Body of pancreas (tissue), 4 donors: ENCODE results near the gene GP9. TPM values are rescaled to one million over a fixed set of nuclear protein-coding genes. Genes with fewer than 3 reads are reported as not detected.
"Not testable (repeated sequence)": the region's sequence is repeated elsewhere in the genome, so short reads cannot be mapped to it uniquely, and the experiment has no call there.

ENCODE experiments used
- ATAC-seq: fragments of 150-250 bp; one replicate; pipeline ENCODE4 v1.9.1; 2016
- DNase-seq, 4 donors: peaks; one replicate each; pipeline ENCODE4 v3.0.0-alpha.2; 2019
- H3K27ac ChIP-seq, 4 donors: fragments of 200-600 bp; sonication (generic); 1 replicate in 3 of 4; 2 replicates in 1 of 4; pipeline versions ENCODE4 v1.5.1 to v1.6.1; 2016 to 2019; ENCODE audit warnings: mild to moderate bottlenecking in 1 of 4, mixed read lengths in 1 of 4, moderate library complexity in 1 of 4
- H3K27me3 ChIP-seq, 2 donors: fragments of 200-600 bp; sonication (generic); one replicate each; pipeline ENCODE4 v1.6.0; 2016; ENCODE audit warnings: mild to moderate bottlenecking in 1 of 2
- H3K36me3 ChIP-seq, 2 donors: fragments of 200-600 bp; sonication (generic); replicated peaks in 1 of 2; 2 replicates each; pipeline ENCODE4 v1.5.1; 2016; ENCODE audit warnings: low read depth in 2 of 2; ENCODE audit not compliant: insufficient read depth in 1 of 2
- H3K4me1 ChIP-seq: fragments of 200-600 bp; sonication (generic); one replicate; pipeline ENCODE4 v1.6.0; 2016
- H3K4me3 ChIP-seq, 2 donors: fragments of 200-600 bp; sonication (generic); 1 replicate in 1 of 2; 2 replicates in 1 of 2; pipeline ENCODE4 v1.5.1; 2016 to 2019
- H3K9me3 ChIP-seq, 3 donors: fragments of 200-600 bp; sonication (generic); 1 replicate in 2 of 3; 2 replicates in 1 of 3; pipeline ENCODE4 v1.5.1; 2016
- CTCF ChIP-seq, 7 experiments: fragments of 450-650 bp in 4 of 7; fragments of 200-600 bp in 3 of 7; sonication (generic) in 3 of 7; IDR thresholded peaks; one replicate each; pipeline ENCODE4 v1.5.1; 2016 to 2019; ENCODE audit warnings: antibody characterized with exemption in 7 of 7
- POLR2A ChIP-seq, 3 donors: fragments of 450-650 bp; IDR thresholded peaks; one replicate each; pipeline ENCODE4 v1.6.1; 2016; ENCODE audit warnings: antibody characterized with exemption in 3 of 3, mild to moderate bottlenecking in 2 of 3
- WGBS, 2 donors: methylation state at CpG; one replicate each; pipeline ENCODE4 v1.1.5; 2017; 5-methylcytosine and 5-hydroxymethylcytosine counted together
- intact Hi-C: fragments of 100-400 bp; cut with DNase I; formaldehyde crosslinking; loops from one replicate; pipeline ENCODE4 v1.15.1; 2023
- total RNA-seq, 2 donors: library from RNA; depleted of rRNA; stranded (reverse); fragments of >200 nt; gene quantifications; one replicate each; pipeline ENCODE4 v1.1.0, GENCODE V29; 2016

The GP9 gene
- total RNA-seq, 2 donors from 2014 or later = not detected

DNA sequence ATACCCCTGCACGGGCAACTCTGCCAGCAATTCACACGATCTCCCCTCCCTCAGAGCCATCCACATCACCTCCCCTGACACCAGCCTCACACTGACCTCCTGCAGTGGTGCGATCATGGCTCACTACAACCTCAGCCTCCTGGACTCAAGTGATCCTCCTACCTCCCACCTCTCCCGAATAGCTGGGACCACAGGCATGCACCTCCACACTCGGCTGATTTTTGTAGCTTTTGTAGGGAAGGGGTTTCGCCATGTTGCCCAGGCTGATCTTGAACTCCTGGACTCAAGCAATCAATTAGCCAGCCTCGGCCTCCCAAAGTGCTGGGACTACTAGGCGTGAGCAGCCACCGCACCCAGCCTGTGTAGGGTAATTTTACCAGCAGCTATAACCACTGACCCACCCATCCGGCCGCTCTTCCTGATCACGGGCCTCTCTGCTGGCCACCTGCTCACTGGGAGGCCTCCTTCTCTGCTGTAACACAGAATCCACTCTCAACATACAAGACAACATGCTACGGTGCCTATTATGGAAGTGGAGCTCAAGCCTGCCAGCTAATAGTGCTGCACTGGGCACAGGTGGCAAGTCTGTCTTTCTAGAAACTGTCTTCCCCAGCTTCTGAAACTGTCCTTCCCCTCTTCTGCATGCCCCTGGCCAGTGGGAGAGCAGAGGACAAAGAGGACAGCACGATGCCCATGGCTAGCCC, 4.6 kb downstream of the GP9 start:
- Histone ChIP-seq H3K4me3 (no peak overlapping the region), H3K4me1 (peaks cover 9% of the 10 kb centered on the region), H3K36me3 (no peaks in the 10 kb centered on the region), H3K27me3 (no peaks in the 10 kb centered on the region), H3K9me3 (no peaks in the 10 kb centered on the region), H3K27ac (no peak overlapping the region)
- DNase-seq (no peak), ATAC-seq (no peak)
- intact Hi-C loops = no loop called here
- TF ChIP-seq CTCF (IDR thresholded peaks at IDR 0.05) (no peak), POLR2A (IDR thresholded peaks at IDR 0.05) (no peak)
- WGBS, 2 donors = 88 to 93% methylated on average over 13 to 14 of the region's 14 CpGs

- ATAC-seq = no peak
- no peaks in the 10 kb centered on the region for H3K36me3 ChIP-seq
- H3K4me3 ChIP-seq = no peak overlapping the region
- no peak overlapping the region for H3K27ac ChIP-seq
- whole genome bisulfite sequencing, 2 donors = 84 to 86% methylated on average over 4 of the region's 4 CpGs
- no peak for DNase-seq
- no peak for TF ChIP-seq POLR2A (IDR thresholded peaks at IDR 0.05)
- no peak for TF ChIP-seq CTCF (IDR thresholded peaks at IDR 0.05)
- H3K9me3 ChIP-seq = no peaks in the 10 kb centered on the region
- H3K27me3 ChIP-seq = no peaks in the 10 kb centered on the region
- H3K4me1 ChIP-seq = peaks cover 9% of the 10 kb centered on the region
- intact Hi-C loops = no loop called here
Measured at GRCh38 chr3:129065720-129066073, 5.1 kb downstream of the GP9 start.

- H3K36me3 ChIP-seq, intact Hi-C loops, H3K4me3 ChIP-seq, H3K9me3 ChIP-seq, H3K27me3 ChIP-seq, H3K4me1 ChIP-seq: not testable (repeated sequence)
- TF ChIP-seq CTCF (IDR thresholded peaks at IDR 0.05) = peak in 4 of 7 experiments; percentile 38 to 71 (median 44)
- TF ChIP-seq POLR2A (IDR thresholded peaks at IDR 0.05) = peak; percentile 50 to 86 (median 61)
- peak overlapping the region; percentile 49 to 73 (median 59) for H3K27ac ChIP-seq
- DNase-seq (peak; percentile 60 to 76 (median 64)), ATAC-seq (peak; percentile 68)
- 34 to 47% methylated on average over 7 of the region's 7 CpGs for WGBS, 2 donors
Measured at GRCh38 chr3:129067719-129068118, 7.1 kb downstream of the GP9 start.

- no peaks in the 10 kb centered on the region for H3K27me3 ChIP-seq
- H3K27ac ChIP-seq = peak overlapping the region; percentile 49 to 73 (median 59)
- no peaks in the 10 kb centered on the region for H3K9me3 ChIP-seq
- ATAC-seq = peak; percentile 68
- peak; percentile 35 to 57 (median 46) for DNase-seq
- intact Hi-C loops = no loop called here
- peaks cover 9% of the 10 kb centered on the region for H3K4me1 ChIP-seq
- no peaks in the 10 kb centered on the region for H3K36me3 ChIP-seq
- peak overlapping the region in 1 of 2 donors; percentile 16 for H3K4me3 ChIP-seq
- 9 to 11% methylated on average over 4 to 37 of the region's 44 CpGs for WGBS, 2 donors
- no peak for TF ChIP-seq POLR2A (IDR thresholded peaks at IDR 0.05)
- TF ChIP-seq CTCF (IDR thresholded peaks at IDR 0.05) = no peak
Measured at GRCh38 chr3:129068291-129068886, 7.8 kb downstream of the GP9 start.

DNA sequence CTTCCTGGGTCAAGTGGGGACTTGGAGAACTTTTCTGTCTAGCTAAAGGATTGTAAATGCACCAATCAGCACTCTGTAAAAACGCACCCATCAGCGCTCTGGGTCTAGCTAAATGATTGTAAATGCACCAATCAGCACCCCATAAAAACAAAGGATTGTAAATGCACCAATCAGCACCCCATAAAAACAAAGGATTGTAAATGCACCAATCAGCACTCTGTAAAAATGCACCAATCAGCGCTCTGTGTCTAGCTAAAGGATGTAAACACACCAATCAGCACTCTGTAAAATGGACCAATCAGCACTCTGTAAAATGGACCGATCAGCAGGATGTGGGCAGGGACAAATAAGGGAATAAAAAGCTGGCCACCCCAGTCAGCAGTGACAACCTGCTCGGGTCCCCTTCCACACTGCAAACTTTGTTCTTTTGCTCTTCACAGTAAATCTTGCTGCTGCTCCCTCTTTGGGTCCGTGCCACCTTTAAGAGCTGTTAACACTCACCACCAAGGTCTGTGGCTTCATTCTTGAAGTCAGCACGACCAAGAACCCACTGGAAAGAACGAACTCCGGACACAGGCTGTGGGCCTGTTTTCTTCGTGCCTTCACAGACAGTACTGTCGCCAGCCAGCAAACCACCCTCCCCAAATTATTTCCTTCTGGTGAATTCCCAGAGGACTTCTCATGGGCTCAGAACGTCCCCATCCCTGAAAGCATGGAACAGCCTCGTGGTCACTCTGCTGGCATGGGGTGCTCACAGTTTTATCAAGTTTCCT, 8.9 kb downstream of the GP9 start:
- H3K4me3 ChIP-seq, intact Hi-C loops, DNase-seq, H3K27me3 ChIP-seq, ATAC-seq, H3K4me1 ChIP-seq, H3K9me3 ChIP-seq, H3K36me3 ChIP-seq, H3K27ac ChIP-seq: not testable (repeated sequence)
- 80 to 87% methylated on average over 13 of the region's 13 CpGs for WGBS, 2 donors
